Cerebellar nuclear complex (tissue), 1 donor: Measurements from ENCODE around the gene OR5D16.
"Not testable (repeated sequence)": the region's sequence is repeated elsewhere in the genome, so short reads cannot be mapped to it uniquely, and the experiment has no call there.

ENCODE experiments used
- DNase-seq, 2 experiments: peaks; one replicate each; lab custom pipeline; 2025; lab: John Stamatoyannopoulos, UW

The OR5D16 gene

DNA sequence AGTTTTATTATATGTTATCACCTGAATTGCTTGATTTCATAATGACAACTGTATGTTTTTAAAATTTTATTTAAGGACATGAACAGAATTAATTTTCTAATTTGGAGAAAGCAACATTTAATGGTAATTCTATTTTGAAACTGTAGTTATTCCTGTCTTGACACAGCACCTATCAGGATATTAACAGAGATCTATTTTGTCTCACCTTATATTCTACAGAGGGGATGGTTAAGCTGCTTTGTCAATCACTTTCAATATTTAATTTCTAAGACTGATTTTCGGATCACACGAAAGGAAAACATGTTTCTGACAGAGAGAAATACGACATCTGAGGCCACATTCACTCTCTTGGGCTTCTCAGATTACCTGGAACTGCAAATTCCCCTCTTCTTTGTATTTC lies at the start of gene OR5D16:
OR5D16 (plus strand) TSS at position 301 of the 400 bp plus-strand sequence; CDS start at position 301, 0 bp downstream.
- no peak for DNase-seq

- DNase-seq: no peak
Measured at GRCh38 chr11:55791606-55792005, 46.9 kb upstream of the OR5D16 start.

DNA sequence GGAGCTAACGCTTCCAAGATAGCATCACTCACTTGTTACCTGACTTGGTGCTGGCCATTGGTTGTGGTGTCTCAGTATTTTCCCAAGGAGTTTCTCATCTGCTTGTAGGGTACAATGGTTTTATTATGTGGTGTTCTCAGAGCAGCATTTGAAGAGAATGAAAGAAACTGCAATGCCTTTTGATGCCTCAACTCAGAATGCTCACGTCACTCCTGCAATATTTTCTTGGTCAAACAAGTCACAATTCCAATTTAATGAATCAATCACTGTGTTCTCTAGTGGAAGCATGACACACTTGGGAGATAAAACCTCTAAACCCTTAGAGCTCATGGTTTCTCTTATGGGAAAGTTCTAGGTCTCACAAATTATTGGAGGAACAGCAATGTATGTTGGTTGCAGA lies 45.2 kb upstream of the OR5D16 start:
- DNase-seq: no peak

GRCh38 chr11:55795256-55795655 lies 43.3 kb upstream of the OR5D16 start, which contains the start of gene OR5D14:
Gene OR5D14, plus strand, starts transcription at chr11:55795556. Its CDS starts 0 bp downstream, at chr11:55795556.
- DNase-seq: no peak

- no peak for DNase-seq
Measured at GRCh38 chr11:55806248-55806647, 32.3 kb upstream of the OR5D16 start.

GRCh38 chr11:55811067-55811466 lies 27.5 kb upstream of the OR5D16 start, which contains the start of gene OR5L1:
Gene OR5L1, plus strand, starts transcription at chr11:55811367. Its CDS starts 100 bp downstream, at chr11:55811467.
- no peak for DNase-seq

DNA sequence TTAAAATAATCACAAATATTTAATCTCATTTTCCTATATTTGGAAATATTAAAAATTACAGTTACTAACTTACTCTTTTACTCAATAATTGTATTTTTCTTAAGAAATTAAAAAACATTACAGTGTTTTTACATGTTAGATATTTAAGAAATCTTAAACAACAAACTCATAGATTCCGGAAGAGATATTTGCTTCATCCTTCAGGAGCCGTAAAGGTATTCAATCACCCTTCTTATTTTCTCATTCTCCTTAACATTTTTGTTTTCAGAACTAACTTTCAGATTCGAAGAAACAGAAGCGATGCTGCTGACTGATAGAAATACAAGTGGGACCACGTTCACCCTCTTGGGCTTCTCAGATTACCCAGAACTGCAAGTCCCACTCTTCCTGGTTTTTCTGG lies 19.2 kb upstream of the OR5D16 start, which contains the start of gene OR5D18:
OR5D18 (plus strand) TSS at position 301 of the 400 bp plus-strand sequence; CDS start at position 301, 0 bp downstream.
- no peak for DNase-seq

- DNase-seq: no peak
Measured at GRCh38 chr11:55826919-55827318, 11.6 kb upstream of the OR5D16 start, which contains the start of gene OR5L2. Gene OR5L2, plus strand, starts transcription at chr11:55827219. Its CDS starts 0 bp downstream, at chr11:55827219.

GRCh38 chr11:55847453-55847852 lies 8.9 kb downstream of the OR5D16 start:
- no peak for DNase-seq

GRCh38 chr11:55849037-55849436 lies 10.5 kb downstream of the OR5D16 start:
- no peak for DNase-seq

DNA sequence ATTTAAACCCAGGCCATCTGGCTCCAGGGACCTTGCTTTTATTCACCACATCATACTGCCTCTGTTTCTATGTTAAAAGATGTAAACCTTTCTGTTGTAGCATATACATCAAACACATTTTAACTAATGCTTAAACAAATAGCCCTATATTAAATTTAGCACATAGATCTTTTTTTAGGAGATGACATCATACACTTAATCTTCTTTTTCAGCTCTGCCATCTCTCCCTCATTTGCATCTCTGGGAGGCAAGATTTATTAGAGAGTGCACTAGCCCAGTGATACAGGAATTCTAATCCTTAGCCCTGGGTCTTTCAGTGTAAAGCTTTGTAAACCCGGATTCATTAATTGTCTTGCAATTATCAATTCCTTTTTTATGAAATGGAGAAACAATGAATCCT lies 13.6 kb downstream of the OR5D16 start:
- no peak for DNase-seq

DNA sequence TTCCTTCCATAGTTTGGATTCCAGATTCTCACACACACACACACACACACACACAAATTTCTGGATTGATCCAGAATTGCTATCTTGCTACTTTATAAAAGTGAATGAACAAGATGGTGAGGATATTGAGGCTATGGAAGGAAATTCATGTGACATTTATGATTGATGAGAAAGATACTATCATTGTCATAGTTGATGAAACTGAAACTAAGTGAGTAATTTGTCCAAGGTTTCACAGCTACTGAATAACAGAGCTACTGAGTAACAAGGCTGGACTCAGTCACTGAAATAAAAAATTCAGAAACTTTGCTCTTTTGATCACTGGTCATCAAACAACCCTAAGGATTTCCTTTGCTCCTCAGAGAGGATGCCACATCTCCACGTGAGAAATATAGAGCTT lies 16.2 kb downstream of the OR5D16 start:
- DNase-seq: no peak

GRCh38 chr11:55867354-55867753 lies 28.8 kb downstream of the OR5D16 start:
- DNase-seq: not testable (repeated sequence)

- DNase-seq: not testable (repeated sequence)
Measured at GRCh38 chr11:55872731-55873130, 34.2 kb downstream of the OR5D16 start.

- DNase-seq: not testable (repeated sequence)
Measured at GRCh38 chr11:55873146-55873545, 34.6 kb downstream of the OR5D16 start.

DNA sequence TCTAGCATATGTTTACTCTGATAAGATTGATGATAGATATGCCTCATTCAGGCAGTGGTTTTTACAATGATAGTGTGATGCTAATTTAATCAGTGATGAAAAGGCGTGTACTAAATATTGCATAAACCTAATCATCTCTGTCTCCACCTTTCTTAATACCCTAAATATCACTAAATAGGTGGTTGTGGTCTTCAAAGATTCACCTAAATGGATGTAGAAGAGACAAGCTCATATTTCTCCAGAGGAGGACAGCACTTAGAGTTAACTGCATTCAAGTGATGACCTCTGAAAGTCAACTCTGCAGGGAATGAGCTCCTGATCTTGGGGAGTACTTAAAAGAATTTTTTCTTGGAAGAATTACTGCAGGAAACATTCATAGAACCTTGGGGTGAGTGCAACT lies 44.4 kb downstream of the OR5D16 start, which contains the start of gene TRIM51:
TRIM51 (plus strand) TSS at position 301 of the 400 bp plus-strand sequence. CDS start 2,132 bp downstream, outside the sequence.
- not testable (repeated sequence) for DNase-seq

DNA sequence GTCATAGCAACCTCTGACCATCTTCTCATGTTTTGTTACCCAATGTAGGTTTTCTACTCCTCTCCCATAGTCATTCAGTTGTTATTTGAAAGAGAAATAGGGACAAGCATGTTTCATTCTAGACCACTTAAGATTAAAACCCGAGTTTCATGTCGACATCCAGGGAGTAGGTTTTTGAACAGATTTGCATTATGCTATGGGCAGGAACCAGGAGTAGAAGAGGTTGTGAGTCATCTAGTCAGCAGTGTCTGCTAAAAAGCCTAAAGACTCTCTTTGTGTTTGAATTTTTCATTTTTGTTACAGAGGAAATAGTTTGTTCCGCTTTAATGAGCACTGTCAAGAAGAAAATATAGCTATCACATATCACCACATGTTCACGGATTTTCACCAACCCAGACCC lies 46.4 kb downstream of the OR5D16 start:
- DNase-seq: not testable (repeated sequence)

GRCh38 chr11:55885481-55885880 lies 46.9 kb downstream of the OR5D16 start:
- DNase-seq: not testable (repeated sequence)
